AG08395 (cell line): ENCODE data around the gene CACNA1B.
"Not testable (repeated sequence)": the region's sequence is repeated elsewhere in the genome, so short reads cannot be mapped to it uniquely, and the experiment has no call there.

ENCODE experiments used
- DNase-seq: peaks from one replicate; pipeline ENCODE4 v3.0.0; 2012; ENCODE audit warnings: mixed read lengths, low spot score

The CACNA1B gene

GRCh38 chr9:137877506-137878122 lies at the start of gene CACNA1B:
Gene CACNA1B (plus strand): TSS chr9:137877782. CDS start chr9:137877934, 152 bp downstream.
- DNase-seq: not testable (repeated sequence)

GRCh38 chr9:137827908-137828526 lies 49.6 kb upstream of the CACNA1B start:
- no peak for DNase-seq

- DNase-seq: peak; percentile 28
These were observed 48.9 kb upstream of the CACNA1B start for GRCh38 chr9:137828527-137829259.

GRCh38 chr9:137829260-137829996 lies 48.2 kb upstream of the CACNA1B start:
- no peak for DNase-seq

- DNase-seq: no peak
These were observed 45.3 kb upstream of the CACNA1B start for GRCh38 chr9:137832191-137832700.

- DNase-seq: no peak
These were observed 44.6 kb upstream of the CACNA1B start for GRCh38 chr9:137832830-137833590.

- DNase-seq: no peak
These were observed 43.6 kb upstream of the CACNA1B start for GRCh38 chr9:137833721-137834613.

GRCh38 chr9:137834846-137835546 lies 42.6 kb upstream of the CACNA1B start:
- no peak for DNase-seq

- no peak for DNase-seq
These were observed 41.3 kb upstream of the CACNA1B start for GRCh38 chr9:137836151-137836830.

- DNase-seq: no peak
These were observed 40.7 kb upstream of the CACNA1B start for GRCh38 chr9:137836831-137837241.

- DNase-seq: no peak
These were observed 40.0 kb upstream of the CACNA1B start for GRCh38 chr9:137837345-137838278.

GRCh38 chr9:137838576-137838975 lies 39.0 kb upstream of the CACNA1B start:
- no peak for DNase-seq

GRCh38 chr9:137843355-137843754 lies 34.2 kb upstream of the CACNA1B start:
- no peak for DNase-seq

- no peak for DNase-seq
These were observed 25.9 kb upstream of the CACNA1B start for GRCh38 chr9:137851516-137852267.

GRCh38 chr9:137853392-137853995 lies 24.1 kb upstream of the CACNA1B start:
- DNase-seq: no peak

GRCh38 chr9:137860361-137860760 lies 17.2 kb upstream of the CACNA1B start:
- DNase-seq: no peak

- DNase-seq: no peak
These were observed 11.9 kb upstream of the CACNA1B start for GRCh38 chr9:137865581-137866145.
